CD4-positive, alpha-beta T cell treated with Interleukin-15 for 1 hour (primary cell): Measurements from ENCODE around the gene SLC29A1.
"Not testable (repeated sequence)": the region's sequence is repeated elsewhere in the genome, so short reads cannot be mapped to it uniquely, and the experiment has no call there.

ENCODE experiments used
- DNase-seq: peaks from one replicate; pipeline ENCODE4 v3.0.0-alpha.2; 2020

SLC29A1 gene

DNA sequence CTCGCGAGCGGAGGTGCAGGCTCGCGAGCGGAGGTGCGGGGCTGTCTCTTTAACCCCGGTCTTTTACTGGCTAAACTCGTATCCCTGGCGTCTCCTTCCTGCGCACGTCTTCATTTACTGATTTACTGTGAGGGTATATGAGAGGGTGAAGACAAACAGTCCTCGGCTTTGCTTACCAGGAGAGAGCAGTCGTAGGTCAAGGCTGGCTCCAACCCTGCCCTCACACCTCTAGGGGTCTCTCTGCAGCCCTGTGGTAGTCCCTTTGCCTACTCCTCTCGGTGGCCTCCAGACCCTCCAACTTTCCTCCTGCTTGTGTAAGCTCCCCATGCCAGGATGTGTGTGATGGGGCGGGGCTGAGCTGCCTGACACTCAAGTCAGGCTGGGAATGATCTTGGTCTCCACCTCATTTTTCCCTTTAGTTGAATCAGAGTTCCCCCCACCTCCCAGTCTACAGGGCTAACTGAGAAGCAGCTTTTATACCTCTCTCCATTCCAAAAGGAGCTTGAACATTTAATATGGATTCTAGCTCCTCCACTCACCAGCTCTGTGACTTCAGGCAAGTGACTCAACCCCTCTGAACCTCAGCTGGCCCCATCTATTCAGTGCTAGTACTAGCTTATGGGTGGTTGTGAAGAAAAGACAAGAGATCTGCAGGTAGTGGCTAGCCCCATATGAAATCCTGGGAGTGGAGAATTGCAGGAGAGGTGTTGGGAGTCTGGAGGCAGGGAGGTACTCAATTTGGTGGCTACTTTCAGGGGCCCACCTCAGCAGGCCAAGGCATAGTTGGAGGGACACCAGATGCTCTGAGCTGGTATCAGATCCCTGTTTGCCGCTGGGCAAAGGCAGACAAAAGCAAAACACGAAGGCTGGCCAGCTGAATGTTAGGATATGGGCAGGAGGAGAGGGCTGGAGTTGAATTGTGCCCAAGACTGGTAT is 902 bp downstream of the SLC29A1 start:
- no peak for DNase-seq

DNA sequence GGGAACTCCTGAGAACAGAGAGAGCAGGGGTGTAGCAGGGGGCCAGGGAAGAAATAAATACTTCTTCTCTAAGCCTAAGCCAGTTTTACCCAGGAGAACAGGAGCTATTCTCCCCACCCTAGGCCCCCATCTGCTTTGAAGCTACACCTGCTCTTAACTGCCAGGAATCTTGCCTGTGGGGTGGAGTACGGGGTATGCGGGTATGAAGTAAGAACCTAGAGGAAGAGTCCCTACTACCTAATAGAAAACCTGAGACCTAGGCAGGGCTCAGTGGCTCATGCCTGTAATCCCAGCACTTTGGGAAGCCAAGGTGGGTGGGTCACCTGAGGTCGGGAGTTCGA is 1.5 kb downstream of the SLC29A1 start:
- DNase-seq = no peak

DNA sequence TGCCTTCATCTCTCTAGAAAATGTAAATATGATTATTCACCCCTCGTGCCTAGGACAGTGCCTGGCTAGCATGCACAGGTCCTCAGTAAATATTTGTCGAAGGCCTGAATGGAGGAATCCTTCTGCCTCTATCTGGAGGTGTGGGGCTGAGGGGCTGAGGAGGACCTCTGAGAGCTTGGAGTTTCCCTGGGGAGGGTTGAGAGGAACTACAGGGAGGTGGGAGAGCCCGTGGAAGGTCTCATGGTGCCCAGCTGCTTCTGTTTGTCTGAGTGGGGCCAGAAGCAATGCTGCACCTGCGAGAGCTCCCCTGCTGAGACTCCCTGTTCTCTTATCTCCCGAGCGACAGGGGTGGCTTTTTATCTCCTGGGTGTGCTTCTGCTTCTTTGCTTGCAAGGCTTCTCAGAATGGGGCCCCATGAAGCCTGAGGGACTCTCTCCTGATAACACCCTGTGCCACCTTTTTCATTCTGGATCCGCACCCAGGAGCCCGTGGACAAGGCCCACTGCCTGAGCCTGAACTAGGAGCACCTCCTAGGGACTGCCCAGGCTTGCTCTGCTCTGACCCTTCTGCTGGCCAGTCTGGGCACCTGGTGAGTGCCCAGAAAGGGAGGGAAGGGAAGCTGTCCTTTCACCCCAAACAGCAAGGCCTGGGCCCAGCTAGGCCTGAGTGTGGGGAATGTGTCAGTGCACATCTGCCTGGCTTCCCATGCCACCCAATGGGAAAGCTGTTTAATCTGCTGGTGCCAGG is 2.4 kb downstream of the SLC29A1 start:
- DNase-seq = no peak

- DNase-seq = no peak
Observed at GRCh38 chr6:44226368-44227147, 3.2 kb downstream of the SLC29A1 start.

GRCh38 chr6:44227148-44227793 is 3.9 kb downstream of the SLC29A1 start:
- no peak for DNase-seq

DNA sequence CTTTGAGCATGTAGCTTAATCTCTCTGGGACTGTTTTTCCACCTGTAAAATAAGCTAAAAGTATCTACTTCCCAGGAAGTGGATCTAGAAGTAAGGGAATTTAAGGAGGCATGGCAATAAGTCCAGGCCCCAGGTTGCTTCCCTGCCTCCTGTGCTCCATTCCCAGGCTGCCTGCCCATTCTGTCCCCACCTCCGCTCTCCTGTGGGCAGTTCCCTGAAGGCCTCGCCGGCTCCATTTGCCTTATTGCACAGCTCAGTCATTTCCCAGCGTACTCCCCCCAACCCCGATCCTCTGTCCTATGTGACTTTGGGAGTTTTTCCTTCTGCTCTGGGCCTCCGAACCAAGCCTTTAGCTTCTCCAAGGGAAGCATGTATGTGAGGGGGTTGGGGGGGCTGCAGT is 4.6 kb downstream of the SLC29A1 start:
- DNase-seq = no peak

- DNase-seq = no peak
Observed at GRCh38 chr6:44228433-44228832, 5.0 kb downstream of the SLC29A1 start.

- DNase-seq = no peak
Observed at GRCh38 chr6:44228836-44229235, 5.4 kb downstream of the SLC29A1 start.

- DNase-seq = no peak
Observed at GRCh38 chr6:44229376-44230033, 6.1 kb downstream of the SLC29A1 start.

GRCh38 chr6:44230034-44230675 is 6.8 kb downstream of the SLC29A1 start:
- DNase-seq = no peak

DNA sequence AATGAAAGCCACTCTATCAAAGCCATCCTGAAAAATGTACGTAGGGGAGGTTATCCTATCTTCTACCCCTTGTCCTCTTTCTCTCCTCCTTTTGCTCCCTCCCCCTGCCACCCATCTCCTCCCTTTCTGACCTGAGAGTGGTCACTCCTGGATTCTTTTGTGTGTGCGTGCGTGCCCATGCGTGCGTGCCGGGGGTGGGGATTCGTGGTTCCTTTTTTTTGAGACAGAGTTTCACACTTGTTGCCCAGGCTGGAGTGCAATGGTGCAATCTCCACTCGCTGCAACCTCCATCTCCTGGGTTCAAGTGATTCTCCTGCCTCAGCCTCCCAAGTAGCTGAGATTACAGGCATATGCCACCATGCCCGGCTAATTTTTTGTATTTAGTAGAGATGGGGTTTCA is 8.0 kb downstream of the SLC29A1 start:
- not testable (repeated sequence) for DNase-seq

DNA sequence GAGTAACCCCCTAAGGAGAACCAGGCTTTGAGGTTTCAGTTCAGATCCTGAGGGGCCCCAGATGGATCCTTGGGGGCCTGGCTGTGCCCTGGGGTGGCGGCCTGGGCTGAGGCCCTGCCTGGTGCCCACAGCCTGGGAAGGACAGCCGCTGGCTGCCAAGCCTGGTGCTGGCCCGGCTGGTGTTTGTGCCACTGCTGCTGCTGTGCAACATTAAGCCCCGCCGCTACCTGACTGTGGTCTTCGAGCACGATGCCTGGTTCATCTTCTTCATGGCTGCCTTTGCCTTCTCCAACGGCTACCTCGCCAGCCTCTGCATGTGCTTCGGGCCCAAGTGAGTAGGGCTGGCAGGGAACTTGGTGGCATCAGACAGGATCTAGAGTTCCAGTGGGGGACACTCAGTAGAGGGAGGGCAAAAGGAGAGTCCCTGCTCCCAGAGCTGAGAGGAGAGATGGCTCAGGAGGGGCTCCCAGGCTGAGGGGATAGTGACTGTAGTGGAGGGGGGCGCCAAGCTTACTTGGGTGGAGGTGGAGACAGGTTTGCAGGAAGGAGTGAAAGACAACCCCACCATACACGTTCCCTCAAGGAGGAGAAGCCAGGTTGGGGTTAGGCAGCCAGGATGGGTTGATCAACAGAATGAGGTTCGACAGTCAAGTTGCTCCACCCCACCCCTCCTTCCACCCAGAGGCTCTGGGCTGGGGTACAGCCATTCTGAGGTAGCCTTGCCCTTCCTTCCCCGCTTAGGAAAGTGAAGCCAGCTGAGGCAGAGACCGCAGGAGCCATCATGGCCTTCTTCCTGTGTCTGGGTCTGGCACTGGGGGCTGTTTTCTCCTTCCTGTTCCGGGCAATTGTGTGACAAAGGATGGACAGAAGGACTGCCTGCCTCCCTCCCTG is 9.5 kb downstream of the SLC29A1 start:
- no peak for DNase-seq

GRCh38 chr6:44233567-44234100 is 10.2 kb downstream of the SLC29A1 start:
- DNase-seq = no peak

DNA sequence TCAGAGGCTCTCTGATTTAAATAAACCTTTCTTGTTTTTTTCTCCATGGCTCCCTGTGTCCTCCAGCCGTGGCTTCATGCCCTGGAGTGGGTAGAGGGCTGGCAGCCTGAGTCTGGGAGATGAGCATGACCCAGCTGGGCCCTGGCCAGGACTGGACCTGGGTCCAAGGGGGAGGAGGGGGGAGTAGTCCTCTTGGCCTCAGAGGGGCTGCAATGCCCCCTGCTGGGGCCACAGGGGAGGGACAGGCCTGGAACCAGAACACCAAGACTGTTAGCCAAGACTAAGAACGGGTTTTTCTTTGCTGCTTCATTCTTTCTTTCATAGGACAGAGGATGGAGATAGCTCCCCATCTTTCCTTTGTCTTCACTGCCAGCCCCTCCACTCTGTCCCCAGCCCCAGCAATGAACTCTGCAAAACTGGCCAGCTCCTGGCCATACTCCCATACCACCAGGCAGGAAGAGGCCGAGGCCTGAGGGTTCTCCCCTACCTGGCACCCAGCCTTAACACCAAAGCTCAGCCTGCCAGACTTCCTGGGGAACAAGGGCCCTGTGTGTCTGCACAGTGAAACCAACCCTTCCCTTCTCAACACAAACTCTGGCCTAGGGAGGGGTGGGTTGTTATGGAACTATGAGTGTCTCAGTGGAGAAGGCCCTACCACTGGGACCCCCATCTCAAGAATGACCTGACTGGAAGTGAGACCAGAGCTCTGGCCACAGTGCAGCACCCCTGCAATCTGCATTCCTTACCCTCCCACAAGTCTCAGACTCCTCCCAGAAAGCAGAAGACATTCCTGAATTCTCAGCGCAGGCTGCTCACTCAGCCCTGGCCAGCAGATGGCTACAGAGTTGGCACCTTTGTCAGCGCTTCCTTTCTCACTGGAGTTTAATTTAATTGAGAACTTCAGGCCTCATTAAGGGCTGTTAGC is 11.0 kb downstream of the SLC29A1 start:
- no peak for DNase-seq

DNA sequence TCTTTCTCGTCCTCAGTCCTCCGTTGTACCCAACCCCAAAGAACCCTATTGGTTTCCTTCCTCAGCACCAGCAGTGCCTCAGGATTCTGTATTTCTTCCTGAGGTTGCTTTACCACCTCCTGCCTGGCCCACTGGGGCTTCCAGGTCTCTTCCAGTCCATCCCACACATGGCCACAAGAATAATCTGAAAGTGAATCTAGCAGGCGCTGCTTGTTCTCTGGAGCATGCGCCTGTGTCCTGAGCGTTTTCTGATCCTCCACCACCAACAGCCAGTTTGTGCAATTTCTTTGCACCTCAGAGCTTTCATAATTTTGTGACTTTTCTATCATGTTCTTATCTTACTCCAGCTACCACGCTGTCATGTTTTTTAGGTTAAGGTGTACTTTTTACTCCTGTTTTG is 11.9 kb downstream of the SLC29A1 start:
- DNase-seq = no peak

DNA sequence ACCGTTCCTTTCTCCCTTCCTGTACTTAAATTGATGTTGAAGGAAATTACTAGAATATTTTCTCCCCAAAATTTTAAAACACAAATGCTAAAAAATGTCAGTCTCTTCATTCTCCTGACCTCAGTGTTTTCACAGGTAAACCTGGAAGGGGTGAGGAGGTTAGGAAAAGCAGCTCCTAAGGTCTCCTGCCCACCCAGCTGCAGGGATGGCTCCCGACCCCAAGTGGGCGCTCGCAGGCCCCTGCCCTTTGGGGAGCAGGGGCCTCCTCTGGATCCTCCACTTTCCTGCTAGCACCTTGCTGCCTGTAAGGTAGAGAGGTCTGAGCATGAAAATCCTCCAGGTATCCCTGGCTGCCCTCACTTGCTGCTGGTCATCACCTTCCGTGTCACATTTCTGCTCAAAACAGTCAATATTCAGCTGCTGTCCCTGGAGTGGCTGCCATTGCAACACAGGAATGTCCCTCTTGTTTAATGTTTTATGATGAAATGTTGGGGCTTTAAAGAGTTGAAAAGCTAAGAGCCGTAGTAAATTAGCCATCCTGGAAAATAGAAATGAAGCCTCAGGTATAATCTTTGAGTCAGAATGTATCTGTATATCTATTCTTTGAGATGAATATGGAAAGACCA is 12.6 kb downstream of the SLC29A1 start:
- no peak for DNase-seq

DNA sequence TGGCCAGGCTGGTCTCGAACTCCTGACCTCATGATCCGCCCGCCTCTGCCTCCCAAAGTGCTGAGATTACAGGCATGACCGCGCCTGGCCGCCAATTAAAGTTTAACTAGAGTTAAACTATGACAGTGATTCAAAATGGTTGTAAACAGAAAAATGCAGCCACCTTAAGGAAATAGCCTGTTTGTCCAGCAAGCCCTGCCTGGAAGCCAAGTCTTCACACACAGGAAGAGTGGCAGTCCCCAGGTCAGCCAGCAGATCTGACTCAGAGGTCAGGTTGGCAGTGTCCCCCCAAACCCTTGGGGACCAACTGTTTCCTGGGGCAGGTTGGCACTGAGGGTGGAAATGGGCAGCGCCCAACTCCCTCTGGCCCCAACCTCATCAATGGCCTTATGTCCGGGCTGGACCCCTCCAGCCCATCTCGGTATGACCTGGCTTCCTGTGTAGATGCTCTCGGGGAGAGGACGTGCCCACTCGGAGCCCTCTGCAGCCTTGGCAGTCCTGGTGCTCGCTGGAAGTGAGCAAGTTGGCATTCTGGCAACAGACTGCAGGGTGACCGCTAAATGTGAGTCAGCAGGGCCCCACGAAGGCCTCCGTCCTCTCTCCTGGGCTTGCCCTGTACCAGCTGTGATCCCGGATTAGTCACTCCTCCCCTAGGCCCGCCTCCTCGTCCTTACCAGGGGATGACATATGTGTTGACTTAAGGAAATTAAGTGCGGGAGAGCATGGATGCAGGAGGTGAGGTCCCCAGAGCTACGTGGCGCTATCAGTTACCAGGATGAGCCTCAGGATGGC is 13.8 kb downstream of the SLC29A1 start:
- DNase-seq = peak; percentile 87
